Stomach (tissue), 4 donors: Measurements from ENCODE around the gene RPL27.

Source experiments
- POLR2A ChIP-seq, 4 donors: fragments of 450-650 bp; IDR thresholded peaks; one replicate each; pipeline ENCODE4 v1.6.1; 2016; ENCODE audit warnings: antibody characterized with exemption in 4 of 4, control low read depth in 2 of 4, mild to moderate bottlenecking in 1 of 4, moderate library complexity in 1 of 4
- TF ChIP-seq, protein P1 (sequence below), 7 experiments: fragments of 450-650 bp in 4 of 7; fragments of 200-600 bp in 3 of 7; sonication (generic) in 3 of 7; IDR thresholded peaks; one replicate each; pipeline ENCODE4 v1.5.1; 2016 to 2019; ENCODE audit warnings: antibody characterized with exemption in 7 of 7, control low read depth in 2 of 7, mild to moderate bottlenecking in 1 of 7

DNA sequence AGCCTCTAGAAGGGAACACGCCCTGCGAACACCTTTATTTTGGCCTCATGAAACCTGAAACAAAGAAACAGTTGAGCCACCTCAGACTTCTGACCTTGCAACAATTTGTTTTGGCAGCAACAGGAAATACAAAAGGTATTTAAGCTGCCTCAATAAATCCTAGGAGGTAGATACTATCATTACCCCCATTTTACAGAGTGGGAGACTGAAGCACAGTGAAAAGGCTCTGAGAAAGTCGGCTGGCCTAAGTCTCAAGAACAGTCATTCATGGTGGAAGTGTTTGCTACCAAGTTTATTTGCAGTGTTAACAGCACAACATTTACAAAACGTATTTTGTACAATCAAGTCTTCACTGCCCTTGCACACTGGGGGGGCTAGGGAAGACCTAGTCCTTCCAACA lies 45.8 kb downstream of the RPL27 start:
- TF ChIP-seq POLR2A (IDR thresholded peaks at IDR 0.05), result no peak
- TF ChIP-seq, protein P1, sequence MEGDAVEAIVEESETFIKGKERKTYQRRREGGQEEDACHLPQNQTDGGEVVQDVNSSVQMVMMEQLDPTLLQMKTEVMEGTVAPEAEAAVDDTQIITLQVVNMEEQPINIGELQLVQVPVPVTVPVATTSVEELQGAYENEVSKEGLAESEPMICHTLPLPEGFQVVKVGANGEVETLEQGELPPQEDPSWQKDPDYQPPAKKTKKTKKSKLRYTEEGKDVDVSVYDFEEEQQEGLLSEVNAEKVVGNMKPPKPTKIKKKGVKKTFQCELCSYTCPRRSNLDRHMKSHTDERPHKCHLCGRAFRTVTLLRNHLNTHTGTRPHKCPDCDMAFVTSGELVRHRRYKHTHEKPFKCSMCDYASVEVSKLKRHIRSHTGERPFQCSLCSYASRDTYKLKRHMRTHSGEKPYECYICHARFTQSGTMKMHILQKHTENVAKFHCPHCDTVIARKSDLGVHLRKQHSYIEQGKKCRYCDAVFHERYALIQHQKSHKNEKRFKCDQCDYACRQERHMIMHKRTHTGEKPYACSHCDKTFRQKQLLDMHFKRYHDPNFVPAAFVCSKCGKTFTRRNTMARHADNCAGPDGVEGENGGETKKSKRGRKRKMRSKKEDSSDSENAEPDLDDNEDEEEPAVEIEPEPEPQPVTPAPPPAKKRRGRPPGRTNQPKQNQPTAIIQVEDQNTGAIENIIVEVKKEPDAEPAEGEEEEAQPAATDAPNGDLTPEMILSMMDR (IDR thresholded peaks at IDR 0.05), result no peak
